22Rv1 (cell line): ENCODE data around the gene PCYT2.

Experiments
- CTCF ChIP-seq: fragments of 450-650 bp; IDR thresholded peaks from 2 replicates; pipeline ENCODE4 v1.5.1; 2017; ENCODE audit warnings: mild to moderate bottlenecking
- ZFX ChIP-seq: fragments of 450-650 bp; IDR thresholded peaks from 2 replicates; pipeline ENCODE4 v1.6.1; 2017; ENCODE audit warnings: antibody characterized with exemption, borderline replicate concordance

DNA sequence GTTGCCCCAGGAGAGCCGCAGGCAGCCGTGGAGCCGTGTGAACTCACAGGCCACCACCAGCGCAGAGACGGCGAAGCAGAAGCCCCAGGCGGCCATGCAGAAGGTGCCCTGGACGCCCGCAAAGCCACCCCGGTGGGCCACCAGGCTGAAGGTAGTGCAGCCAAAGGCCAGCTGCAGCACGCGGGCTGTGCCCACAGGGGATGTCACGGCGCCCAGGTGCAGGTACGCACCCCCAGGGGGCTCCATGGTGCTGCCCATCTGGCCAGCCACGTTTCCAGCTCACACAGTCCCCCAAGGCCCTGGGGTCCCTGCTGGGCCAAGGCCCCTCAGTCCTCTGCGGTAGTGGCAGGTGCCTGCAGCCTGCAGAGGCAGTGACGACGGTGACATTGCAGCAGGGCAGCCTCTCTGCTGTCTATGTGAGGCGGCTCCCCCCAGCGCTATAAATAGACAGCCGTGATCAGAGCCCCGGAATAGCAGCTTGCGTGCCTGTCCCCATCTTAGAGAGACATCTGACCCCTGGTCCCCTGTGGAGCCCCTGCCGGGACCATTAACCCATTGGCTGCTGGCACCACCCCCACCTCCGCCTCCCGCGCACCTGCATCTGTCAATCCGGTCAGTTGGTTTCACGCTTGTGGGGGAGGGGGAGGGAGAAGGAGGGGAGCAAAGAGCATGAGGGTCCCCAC, 30.4 kb upstream of the PCYT2 start:
- TF ChIP-seq CTCF (no peak), ZFX (no peak)
